GM12891 (cell line): Measurements from ENCODE around the gene RTTN.

Source experiments
- POLR2A ChIP-seq: IDR thresholded peaks from 2 replicates; pipeline ENCODE4 v1.6.1; 2011; ENCODE audit warnings: low read depth, low read length, control low read depth
- POLR2AphosphoS5 ChIP-seq: IDR thresholded peaks from 2 replicates; pipeline ENCODE4 v1.6.1; 2011; ENCODE audit warnings: low read depth, low read length, control low read depth
- POU2F2 ChIP-seq: IDR thresholded peaks from 2 replicates; pipeline ENCODE4 v1.6.1; 2011; ENCODE audit warnings: low read depth, mild to moderate bottlenecking, control low read depth, low read length, moderate library complexity
- TAF1 ChIP-seq: IDR thresholded peaks from 2 replicates; pipeline ENCODE4 v1.6.1; 2011; ENCODE audit warnings: low read depth, low read length, control low read depth

- no peak for TF ChIP-seq POLR2A
- TF ChIP-seq POLR2AphosphoS5: no peak
- no peak for TF ChIP-seq TAF1
- no peak for TF ChIP-seq POU2F2
Measured at GRCh38 chr18:70249118-70249517, 43.6 kb upstream of the RTTN start.
